SHP77 treated with DMSO at 0.1 percent for 48 hours (cell line): ENCODE data around the gene CTTNBP2.

Source experiments
- DNase-seq: peaks from one replicate; lab custom pipeline; 2025; lab: John Stamatoyannopoulos, UW

CTTNBP2 gene

GRCh38 chr7:117690147-117690546 lies 183.1 kb downstream of the CTTNBP2 start:
- no peak for DNase-seq

DNA sequence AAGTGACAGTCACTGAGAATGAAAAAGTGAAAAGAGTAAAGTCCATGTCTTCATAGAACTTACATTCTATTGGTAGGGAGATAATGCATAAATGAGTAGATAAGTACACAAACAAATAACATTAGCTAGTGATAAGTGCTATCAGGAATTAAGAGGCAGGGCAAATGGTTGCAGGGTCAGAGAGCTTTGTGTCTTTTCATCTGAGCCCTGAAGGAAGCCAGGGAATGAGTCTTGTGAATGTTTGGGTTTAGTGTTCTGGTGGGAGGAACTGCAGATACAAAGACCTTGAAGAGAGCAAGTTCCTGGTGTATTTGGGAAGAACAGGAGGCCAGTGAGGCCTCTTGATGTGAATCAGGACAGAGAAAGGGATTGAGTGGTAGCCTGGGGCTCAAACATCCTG lies 183.8 kb downstream of the CTTNBP2 start:
- DNase-seq: no peak

DNA sequence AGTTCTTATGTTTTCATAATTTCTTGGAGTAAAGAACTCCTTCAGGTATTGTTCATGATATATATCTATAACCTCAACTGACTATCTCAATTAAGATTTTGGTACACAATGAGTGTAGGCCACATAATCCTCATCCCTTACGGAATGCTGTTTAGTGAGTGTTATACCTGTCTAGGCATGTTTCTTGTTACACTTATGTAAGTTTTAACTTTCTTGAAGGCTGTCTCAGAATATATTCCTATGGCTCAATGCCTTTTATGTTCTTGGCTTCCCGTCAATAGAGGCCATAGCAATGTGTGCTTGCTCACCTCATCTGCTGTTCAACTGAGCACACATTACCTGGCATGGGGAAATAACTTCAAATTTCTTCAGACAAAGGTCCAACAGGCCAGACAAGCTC lies 185.1 kb downstream of the CTTNBP2 start:
- no peak for DNase-seq

DNA sequence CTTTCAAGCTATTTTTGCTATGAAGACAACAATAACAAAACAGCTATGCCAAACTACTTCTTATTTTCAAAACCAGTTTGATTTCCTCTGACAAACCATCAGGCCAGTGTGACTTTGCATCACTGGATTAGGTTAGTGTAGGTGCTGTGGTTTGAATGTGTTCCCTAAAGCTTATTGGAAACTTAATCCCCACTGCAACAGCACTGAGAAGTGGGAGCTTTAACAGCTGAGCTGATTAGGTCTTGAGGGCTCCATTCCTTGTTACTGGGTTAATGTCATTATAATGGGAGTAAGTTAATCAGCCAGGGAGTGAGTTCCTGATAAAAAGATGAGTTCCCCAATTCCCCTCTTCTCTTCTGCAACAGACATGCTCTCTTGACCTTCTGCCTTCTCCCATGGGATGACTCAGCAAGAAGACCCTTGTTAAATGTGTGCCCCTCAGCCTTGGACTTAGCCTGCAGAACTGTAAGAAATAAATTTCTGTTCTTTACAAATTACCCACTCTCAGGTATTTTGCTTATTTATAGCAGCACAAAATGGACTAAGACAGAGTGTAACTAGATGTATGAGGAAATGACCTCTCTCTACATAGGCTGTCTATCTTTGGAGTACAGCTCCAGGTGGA lies 186.8 kb downstream of the CTTNBP2 start:
- DNase-seq: no peak

DNA sequence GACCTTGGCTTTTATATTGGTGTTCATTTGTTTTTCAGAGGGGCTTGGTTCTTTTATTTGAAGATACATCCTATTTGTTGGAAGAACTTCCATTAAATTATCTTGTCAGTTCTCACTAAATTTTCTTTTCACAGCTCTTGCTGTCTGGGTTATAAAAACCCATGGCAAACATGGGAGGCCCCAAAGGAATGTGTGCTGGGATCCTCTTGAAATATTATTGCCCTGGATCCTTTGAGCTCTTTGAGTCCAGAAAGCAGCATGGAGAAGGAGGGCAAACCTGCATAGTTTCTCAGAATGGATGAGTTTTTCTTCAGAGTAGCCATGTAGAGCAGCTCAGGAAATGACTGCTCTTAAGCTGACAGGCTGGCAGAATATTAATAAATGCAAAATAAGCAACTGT lies 187.4 kb downstream of the CTTNBP2 start:
- no peak for DNase-seq

- no peak for DNase-seq
Observed at GRCh38 chr7:117683430-117684175, 189.6 kb downstream of the CTTNBP2 start.

- DNase-seq: no peak
Observed at GRCh38 chr7:117682681-117683385, 190.4 kb downstream of the CTTNBP2 start.

- DNase-seq: no peak
Observed at GRCh38 chr7:117679120-117679519, 194.1 kb downstream of the CTTNBP2 start.

GRCh38 chr7:117675497-117676435 lies 197.5 kb downstream of the CTTNBP2 start:
- DNase-seq: no peak

DNA sequence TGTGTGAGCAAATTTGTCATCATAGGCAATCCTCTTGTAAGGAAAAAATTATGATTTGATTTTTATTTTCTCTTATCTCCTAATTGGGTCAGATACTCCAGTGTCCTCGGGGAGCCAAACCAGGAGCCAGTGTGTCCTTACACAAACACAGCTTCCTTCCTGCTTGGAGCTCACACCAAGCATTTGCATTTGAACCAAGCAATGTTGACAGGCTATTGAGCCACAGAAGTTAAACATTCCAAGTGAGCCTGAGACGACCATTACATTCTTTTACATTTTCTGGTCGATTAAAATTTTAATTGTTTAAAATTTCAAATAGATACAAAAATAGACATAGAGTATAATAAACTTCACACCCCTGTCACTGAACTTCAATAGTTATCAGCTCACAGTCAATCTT lies 198.6 kb downstream of the CTTNBP2 start:
- DNase-seq: no peak

DNA sequence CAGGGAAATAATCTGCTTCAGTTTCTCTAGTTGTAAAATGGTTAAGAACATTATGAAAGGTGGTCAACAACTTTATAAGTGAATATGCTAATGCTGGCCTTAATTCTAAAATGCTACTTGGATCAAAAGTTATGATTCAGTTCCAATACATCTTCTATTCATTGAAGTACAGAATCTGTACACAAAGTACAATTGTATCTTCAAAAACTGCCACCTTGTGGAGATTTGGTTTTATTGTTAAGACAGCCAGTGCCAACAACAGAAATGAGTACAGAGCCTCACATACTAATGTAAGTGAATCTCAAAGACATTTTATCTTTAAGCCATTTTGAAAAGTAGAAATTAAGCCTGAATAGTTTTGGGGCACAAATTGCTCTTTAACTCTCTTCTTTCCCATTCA lies 199.4 kb downstream of the CTTNBP2 start:
- DNase-seq: peak; percentile 46

GRCh38 chr7:117673367-117673766 lies 199.9 kb downstream of the CTTNBP2 start:
- DNase-seq: peak; percentile 59

- DNase-seq: no peak
Observed at GRCh38 chr7:117672453-117672852, 200.8 kb downstream of the CTTNBP2 start.

- DNase-seq: no peak
Observed at GRCh38 chr7:117669818-117670217, 203.4 kb downstream of the CTTNBP2 start.

DNA sequence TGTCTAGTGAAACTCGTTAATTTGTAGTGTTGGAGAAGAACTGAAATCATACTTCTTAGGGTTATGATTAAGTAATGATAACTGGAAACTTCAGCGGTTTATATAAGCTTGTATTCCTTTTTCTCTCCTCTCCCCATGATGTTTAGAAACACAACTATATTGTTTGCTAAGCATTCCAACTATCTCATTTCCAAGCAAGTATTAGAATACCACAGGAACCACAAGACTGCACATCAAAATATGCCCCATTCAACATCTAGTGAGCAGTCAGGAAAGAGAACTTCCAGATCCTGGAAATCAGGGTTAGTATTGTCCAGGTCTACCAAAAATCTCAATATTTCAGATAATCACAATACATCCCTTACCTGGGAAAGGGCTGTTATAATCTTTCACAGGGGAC lies 205.8 kb downstream of the CTTNBP2 start:
- no peak for DNase-seq

DNA sequence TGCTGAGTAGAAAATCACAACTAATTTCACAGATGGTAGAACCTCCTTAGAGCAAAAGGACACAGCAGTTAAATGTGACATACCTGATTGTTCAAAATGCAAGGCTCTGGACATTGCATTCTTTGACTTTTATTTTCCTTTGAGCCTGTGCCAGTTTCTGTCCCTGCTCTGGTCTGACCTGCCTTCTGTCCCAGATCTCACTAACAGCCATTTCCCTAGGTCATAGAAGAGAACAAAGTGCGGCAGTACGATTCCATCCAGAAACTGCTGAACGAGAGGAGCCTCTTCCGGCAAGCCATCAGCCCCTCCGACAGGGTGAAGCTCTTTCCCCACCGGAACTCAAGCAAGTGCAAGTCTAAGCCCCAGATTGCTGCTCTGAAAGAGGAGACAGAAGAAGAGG lies 206.6 kb downstream of the CTTNBP2 start:
- no peak for DNase-seq

DNA sequence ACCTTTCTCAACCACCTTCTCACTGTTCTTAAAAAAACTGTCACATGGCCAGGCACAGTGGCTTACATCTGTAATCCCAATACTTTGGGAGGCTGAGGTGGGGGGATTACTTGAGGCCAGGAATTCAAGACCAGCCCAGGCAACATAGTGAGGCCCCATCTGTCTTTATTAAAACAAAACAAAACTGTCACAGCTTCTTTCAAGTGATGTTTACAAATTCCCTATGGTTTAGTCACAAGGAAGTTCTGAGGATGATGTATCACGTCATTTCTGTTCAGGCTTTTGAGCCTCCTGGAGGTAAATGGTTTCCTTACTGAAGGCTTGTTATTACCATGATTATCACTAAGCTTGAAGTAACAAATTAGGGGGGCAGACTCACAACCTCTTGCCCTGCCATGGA lies 207.2 kb downstream of the CTTNBP2 start:
- DNase-seq: no peak

- no peak for DNase-seq
Observed at GRCh38 chr7:117665368-117665767, 207.9 kb downstream of the CTTNBP2 start.

DNA sequence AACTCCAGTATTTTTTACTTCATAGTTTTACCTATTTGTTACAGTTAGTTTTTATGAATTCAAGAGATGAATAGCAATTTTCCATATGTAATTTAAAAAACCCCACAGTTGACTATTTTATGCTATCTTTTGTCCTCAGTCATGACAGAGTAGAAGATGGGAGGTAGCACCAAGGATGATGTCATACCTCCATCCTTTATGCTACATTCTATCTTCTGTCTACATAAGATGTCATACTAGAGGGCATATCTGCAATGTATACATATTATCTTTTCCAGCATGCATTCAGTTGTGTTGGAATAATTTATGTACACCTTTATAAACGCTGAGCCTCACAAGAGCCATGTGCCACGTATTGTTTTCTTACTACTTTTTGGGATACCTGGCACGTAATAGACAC lies 209.2 kb downstream of the CTTNBP2 start:
- DNase-seq: no peak

DNA sequence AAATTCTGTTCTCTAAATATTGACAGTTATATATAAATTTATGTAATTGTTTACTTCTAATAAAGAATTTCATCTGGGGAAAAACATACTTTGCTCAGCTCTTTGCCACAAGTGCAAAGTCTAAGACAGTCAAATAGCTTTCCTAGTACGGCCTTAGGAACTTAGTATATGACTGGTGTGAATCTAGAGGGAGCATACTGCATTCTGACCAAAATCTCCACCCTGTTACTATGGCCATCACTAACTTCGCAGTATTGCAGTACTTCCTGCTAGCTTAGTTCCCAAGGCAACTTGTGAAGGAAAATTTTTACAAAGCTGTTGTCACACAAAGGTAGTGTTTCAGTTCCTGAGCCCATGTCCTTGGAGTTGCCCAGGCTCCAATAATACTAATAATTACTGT lies 211.9 kb downstream of the CTTNBP2 start:
- DNase-seq: no peak
